RPMI7951 (cell line): Measurements from ENCODE around the gene PHF20. TPM values are rescaled to one million over a fixed set of nuclear protein-coding genes. Genes with fewer than 3 reads are reported as not detected.
"Not testable (repeated sequence)": the region's sequence is repeated elsewhere in the genome, so short reads cannot be mapped to it uniquely, and the experiment has no call there.

ENCODE experiments used
- DNase-seq: peaks from one replicate; pipeline ENCODE4 v3.0.0-alpha.2; 2012; ENCODE audit warnings: low read depth
- total RNA-seq: library from RNA; depleted of rRNA; stranded (reverse); fragments of >200 nt; shearing (Covaris generic); gene quantifications from 2 replicates; pipeline ENCODE4 v1.2.3, GENCODE V29; 2014

The PHF20 gene
- total RNA-seq, 1 experiment from 2014 or later, result 60.0 TPM

DNA sequence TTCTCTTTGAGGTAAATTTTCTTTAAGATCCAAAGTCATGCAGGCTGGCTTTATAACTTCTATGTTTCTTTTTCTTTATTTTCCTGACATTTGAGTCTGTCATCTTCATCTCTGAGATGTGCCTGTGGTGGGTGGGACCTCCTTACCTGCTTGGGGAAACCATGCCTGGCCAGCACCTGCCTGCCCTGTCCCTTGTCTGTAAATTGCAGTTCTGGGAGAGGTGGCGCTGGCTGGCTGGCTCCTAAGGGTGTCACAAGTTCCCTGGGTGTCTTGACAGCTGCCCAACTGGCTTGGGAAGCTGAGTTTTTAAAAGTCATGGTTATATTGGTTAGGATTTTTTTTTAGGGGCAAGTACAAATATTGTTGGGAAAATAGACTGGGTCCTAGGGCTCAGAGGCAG is 146.2 kb downstream of the PHF20 start:
- no peak for DNase-seq

DNA sequence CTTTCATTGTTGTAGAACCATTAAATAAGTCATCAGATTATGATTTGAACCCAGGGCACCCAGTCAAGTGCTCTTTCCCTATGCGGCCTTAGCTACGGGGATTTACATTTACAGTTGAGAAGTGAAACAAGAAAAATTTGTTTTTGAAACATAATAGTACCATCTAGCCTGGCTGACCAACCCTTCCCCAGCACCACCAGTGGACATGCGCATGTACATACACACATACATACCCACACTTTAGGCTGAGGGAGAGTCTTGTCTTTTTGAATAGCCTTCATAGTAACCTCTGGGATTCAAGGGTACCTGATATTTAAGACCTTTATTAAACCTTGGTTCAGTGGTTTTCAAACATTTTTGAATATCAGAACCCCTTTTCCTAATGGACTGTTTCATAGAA is 148.7 kb downstream of the PHF20 start:
- no peak for DNase-seq

DNA sequence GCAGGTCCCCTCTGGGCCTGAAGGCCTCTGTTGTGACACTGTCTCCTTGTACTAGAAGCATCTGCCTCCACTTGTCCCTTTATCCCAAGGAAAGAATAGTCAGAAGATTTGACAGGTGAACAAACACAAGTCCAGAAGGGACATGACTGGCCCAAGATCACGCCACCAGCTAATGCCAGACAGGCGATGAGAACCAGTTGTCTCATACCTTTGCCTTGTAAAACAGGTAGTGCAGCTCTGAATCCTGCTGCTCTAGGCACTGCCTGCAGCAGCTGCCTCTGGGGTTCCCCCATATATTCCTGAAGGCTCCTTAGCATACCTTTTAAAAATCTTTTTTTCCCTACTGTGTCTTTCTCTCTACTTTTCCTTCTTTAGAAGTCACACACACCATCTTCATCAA is 157.5 kb downstream of the PHF20 start:
- no peak for DNase-seq

DNA sequence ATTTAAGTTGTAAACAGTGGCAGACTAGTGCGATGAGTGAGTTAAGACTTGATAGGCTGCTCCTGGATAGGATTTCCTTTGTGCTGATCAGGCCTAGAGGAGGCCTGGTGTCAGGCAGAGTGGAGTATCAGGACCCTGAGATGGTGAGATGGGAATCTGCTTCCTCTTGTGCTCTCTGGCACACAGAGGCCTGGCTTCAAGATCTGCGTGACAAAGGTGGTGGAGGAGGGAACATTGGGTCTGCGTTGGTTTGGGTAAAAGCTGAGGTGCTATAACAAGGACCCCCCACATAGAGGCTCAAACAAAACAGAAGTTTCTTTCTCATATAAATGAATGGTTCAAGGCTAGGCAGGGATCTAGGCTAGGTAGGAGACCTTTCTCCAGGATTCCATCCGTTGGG is 162.2 kb downstream of the PHF20 start:
- DNase-seq, result no peak

DNA sequence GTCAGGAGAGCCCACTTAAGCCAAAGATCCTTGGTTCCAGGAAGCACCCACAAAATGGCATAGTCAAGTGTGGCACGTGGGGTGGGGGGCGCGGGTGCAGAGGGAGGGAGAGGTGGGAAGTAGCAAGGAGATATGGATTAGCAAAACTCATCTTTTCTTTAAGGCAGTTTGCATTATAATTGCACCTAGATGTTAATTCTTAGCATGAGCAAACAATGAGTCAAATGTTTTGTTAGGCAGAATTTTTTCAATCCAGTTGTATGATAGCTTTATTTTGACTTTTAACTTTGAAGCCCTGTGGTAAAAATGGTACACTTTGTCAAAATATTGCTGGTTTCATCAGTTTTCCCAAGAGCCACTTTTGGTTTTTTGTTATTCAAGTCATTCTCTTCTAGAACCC is 167.4 kb downstream of the PHF20 start:
- DNase-seq, result no peak

DNA sequence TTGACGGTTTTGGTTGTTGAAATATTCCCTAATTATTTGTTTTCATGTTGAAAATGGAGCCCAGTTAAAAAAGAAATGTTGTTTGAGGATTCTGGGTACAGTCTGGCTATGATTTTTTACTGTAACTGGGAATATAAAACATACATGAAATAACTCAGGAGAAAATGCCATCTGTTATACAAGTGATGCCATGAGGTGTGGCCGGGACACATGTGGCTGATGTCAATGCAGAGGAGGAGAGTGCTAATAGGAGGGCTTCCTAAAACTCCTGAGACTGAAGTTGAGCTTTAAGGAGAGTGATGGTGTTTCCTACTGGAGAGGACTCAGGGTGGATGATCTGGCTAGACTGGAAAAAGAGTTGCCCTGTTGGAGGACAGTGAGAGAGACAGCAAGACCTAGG is 169.8 kb downstream of the PHF20 start:
- DNase-seq, result no peak

DNA sequence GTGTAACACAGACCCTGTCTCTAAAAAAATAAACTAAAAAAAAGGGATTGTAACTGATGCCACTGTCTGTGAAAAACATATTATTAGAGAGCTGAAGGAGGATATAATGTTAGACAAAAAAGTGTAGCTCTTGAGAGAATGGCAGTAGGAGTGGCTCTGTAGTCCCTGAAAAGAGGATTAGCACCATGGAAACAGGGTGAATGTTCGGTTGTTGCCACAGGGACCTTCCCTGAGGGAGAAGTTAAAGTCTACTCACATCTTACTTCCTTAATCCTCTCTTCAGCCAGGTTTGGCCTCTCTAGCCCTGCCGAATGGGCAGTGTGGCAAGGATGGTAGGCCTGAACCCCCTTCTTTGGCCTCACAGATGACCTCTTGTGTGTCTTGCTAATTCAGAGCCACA is 170.4 kb downstream of the PHF20 start:
- no peak for DNase-seq

DNA sequence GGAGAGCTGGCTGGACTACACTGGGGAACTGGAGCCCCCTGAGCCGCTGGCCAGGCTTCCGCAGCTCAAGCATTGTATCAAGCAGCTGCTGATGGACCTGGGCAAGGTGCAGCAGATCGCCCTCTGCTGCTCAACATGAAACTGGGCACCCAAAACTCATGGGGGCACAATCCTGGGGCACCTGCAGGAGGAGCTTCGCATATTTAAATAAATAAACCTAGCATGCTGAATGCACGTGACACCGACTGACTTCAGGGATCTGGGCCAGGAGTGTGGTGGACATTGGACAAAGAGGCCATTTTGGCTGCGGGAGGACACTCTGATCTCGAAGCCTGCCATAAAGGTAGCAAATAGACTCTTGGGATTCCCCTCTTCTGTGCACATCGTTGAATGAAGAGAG is 175.7 kb downstream of the PHF20 start:
- DNase-seq, result peak; percentile 45

DNA sequence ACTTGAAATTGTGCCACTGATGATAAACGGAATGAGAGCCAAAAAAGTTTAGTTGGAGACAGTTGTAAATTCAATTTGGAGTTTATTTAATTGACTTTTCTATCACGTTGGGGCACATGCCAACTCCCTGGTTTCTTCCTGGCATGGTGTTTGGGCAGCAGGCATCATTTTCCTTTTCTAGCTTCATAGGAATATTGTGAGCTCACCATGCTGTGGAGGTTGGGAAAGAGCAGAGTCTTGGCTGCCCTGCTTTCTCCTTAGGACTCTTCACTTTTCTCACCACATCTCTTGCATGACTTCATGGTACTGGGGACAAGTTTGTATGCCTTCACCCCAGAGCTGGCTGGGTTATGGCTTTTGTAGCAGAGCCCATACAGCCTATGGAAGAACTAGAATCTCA is 176.1 kb downstream of the PHF20 start:
- DNase-seq, result no peak

DNA sequence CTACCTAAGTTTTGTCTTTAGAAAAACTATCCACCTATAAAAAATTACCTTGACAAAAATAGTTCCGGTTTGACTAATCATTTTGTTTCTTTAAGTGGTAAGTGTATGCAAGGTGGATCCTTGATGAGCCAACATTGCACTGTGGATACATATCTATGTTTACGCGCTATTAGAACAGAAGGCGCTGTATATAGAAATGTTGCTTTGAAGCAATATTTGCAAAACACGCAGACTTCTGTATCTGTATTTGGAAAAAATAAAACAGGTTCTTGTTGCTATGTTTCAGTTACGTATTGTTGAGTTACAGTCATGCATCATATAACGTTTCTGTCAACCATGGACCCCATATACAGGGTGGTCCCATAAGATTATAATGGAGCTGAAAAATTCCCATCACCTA is 178.3 kb downstream of the PHF20 start:
- no peak for DNase-seq

DNA sequence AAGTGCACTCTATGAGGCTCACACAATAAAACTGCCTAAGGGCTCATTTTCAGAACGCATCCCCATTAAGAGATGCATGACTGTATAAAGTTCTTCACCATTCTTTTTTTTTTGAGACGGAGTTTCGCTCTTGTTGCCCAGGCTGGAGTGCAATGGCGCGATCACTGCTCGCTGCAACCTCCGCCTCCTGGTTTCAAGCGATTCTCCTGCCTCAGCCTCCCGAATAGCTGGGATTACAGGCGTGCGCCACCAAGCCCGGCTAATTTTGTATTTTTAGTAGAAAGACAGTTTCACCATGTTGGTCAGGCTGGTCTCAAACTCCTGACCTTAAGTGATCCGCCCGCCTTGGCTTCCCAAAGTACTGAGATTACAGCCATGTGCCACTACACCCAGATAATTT is 180.3 kb downstream of the PHF20 start:
- not testable (repeated sequence) for DNase-seq

DNA sequence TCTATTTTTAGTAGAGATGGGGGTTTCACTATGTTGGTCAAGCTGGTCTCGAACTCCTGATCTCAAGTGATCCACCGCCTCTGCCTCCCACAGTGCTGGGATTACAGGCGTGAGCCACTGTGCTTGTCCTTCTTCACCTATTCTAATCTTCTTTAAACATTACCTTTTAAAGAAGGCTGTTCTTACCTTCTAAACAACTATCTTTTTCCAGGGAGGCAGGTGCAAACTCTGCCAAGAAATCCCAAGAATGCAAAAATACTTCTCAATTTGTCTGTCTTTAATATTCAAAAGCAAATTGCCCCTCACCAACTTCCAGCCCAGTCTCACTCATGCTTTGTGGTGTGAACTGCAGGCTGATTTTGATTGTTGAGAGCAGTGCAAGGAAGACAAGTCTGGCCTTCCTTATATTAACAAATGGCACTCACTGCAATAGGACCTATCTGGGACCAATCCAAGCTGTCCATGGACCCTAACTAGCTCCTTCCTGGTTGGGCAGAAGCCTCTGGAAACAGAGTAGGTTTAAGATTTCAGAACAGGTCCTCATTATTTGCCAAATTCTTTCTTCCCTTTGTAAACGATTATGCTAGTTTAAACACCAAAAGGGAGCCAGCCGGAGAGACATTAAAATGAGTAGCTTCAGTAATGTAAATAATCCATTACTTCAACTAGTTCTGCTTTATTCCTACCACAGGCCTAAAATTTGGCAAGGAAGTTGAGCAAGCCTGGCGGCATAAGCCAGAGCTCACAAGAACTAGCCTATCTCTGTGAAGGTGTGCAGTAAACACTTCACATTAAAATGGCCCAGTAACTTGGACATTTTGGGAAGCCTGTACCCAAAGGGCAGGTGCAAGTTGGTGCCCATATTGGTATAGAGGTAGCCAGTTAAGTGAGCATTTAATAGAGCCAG is 180.9 kb downstream of the PHF20 start:
- DNase-seq, result peak; percentile 26

DNA sequence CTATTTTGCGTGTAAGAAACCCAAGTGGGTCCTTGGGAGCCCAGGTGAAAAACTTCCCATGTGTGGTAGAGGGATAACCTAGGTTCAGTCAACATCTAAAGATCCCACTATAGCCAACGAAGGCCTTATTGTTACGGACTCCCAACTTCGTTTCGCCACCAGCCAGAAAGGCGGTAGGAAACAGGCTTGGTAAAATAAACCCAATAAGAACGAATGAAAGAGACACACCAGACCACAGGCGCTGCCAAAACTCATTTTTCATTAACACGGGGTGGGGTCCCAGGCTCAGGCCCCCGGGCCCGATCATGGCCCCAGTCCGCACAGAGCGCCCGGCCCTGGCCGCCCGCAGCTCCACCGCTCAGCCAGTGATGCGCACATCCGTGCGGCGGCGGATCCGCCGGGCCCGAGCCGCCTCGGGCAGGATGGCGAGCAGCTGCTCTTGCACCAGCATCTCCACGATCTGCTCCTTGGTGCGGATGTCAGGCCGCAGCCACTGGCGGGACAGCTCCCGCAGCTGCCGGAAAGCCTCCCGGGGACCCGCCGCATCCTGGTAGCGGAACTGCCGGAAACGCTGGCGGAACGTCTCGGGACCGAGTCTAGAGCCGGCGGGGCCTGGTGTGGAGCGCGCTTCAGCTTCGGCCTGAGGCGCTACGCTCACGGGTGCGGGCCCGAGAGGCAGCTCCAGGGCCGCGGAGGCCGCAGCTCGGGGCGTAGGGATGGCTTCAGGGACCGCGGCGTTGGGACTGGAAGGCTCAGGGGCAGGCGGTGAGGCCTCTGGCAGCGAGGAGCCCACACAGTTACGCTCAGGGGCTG is 181.8 kb downstream of the PHF20 start:
- DNase-seq, result peak; percentile 65

DNA sequence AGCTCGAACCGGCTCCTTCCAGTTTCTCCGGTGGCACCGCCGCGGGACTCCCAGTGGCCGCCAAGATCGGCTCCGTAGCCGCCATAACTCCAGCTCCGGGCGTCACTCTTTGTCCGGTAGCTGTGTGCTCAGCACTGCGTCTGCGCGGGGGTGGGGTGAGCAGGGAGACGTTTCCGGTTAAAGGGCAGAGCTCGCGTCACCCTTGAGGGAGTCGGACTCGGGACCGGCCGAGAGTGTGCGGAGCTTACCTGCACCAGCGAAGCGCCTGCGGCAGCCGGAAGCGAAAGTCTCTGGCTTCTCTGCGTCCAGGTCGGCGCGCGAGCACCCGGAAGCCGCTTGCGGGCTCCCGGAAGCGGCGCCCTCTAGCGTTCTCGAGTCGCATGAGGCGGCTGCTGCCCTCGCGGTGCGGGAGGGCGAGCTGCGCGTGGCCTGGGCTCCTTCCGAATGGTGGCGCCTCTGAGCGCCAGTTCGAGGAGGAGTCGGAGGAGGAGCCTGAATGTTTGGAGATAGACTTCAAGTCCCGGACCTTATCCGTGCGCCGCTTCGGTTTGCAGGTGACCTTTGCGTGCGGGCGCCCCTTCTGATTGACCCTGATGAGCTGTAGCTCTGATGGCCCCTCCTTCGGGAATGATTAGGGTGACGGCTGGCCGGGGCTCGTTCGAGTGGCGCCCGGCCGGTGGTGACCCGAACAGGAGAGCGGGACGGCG is 182.5 kb downstream of the PHF20 start, which contains the start of gene SCAND1:
Gene SCAND1, minus strand, starts transcription at position 303 of the 707 bp plus-strand sequence. Its CDS starts 218 bp downstream, at position 85.
- peak; percentile 97 for DNase-seq

DNA sequence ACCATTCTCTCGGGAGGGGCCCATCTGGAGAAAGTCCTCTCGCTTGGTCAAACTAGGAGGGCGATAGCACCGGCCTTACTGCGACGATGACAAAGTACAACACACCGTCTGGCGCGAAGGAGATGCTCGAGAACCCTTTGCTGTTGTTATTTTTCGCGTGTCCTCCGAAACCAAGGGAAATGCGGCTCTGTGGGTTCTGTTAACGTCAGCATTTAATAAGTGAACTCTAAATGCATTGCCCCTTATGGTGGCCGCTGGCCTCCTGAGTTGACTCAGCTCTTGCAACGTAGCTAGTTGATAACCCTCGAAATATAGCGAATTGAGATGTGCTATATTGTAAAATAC is 183.1 kb downstream of the PHF20 start:
- DNase-seq, result peak; percentile 59

DNA sequence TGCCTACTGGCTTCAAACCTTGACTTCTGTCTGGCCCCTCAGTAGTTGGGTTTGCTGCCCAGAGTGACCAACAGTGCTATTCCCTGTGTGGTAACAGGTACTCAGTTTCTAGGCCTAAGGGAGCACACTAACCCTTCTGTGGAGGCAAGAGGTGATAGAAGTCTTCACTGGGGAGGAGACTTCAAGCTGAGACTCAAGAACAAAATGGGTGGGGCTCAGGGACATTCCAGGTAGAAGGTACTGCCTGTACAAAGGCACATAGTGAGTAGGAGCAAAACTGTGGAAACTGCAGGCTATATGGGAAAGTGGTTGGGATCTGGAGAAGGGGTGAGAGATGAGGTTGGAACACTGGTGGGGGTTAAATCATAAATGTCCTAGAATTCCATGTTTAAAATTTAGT is 184.8 kb downstream of the PHF20 start:
- no peak for DNase-seq

DNA sequence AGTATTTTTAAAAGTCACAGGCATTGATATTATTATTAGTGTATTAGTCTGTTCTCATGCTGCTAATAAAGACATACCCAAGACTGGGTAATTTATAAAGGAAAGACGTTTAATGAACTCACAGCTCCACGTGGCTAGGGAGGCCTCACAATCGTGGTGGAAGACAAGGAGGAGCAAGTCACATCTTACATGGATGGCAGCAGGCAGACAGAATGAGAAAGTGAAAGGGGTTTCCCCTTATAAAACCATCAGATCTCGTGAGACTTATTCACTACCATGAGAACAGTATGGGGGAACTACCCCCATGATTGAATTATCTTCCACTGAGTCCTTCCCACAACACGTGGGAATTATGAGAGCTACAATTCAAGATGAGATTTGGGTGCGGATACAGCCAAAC is 187.5 kb downstream of the PHF20 start:
- DNase-seq, result not testable (repeated sequence)

DNA sequence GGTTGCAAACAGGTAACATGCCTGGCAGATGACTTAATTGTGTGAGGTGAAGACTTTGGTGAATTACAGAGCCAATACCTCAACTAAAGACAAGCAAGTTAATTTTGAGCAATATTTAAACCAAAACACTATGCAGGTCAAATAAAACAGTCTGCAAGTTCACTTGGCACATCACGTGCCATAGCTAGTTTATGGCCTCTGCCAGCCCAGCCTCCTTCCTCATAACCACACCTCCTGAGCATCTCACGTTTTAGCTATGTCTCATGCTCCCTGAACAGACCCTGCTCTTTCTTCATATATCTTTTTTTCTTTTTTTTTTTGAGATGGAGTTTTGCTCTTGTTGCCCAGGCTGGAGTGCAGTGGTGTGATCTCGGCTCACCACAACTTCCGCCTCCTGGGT is 192.1 kb downstream of the PHF20 start:
- DNase-seq, result no peak

DNA sequence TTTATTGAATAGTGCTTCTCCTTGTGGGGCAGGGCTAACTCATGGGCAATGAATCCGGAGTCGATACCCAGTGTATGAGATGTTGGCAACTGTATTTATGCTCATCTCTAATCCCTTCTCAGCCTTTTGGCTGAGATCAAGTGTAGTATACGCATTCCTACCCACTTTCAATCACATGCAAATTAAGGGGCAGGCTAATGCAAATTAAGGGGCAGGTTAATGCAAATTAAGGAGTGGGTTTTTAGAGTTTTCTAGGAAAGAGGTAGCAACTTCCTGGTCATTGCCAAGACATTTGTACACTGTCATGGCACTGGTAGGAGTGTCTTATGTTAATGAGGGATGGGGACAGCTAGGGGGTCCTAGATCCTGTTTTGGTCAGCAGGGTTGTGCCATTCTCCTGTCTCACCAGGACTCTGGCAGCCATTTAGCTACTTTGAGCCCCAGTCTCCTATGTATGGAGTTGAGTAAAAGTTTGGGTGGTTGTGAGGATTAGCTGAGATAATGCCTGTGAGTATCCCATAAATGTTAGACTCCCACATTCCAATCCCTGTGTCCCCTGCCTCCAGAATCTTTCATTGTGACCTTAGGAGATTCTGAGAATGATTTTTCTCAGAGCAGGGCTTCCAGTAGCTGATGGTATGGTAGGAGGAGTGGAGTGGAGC is 196.3 kb downstream of the PHF20 start, which contains the start of gene CNBD2:
Gene CNBD2, plus strand, starts transcription at position 612 of the 662 bp plus-strand sequence. CDS start 173 bp downstream, outside the sequence.
- no peak for DNase-seq

DNA sequence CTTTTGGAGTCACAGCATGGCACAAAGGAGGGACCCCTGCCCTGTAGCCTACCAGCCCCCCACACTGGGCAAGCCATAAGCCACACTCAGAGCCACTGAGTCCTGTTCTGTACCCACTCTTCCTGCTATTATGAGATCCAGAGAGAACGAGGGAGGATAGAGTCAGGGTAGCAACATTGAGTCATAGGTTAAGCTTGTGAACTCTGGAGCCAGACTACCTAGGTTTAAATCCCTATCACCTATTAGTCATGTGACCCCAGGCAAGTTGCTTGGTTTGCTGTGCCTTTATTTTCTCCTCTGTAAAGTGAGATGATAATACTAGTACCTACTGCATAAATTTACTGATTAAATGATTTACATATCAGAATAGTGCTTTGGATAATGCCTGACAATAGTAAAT is 197.1 kb downstream of the PHF20 start:
- DNase-seq, result no peak

DNA sequence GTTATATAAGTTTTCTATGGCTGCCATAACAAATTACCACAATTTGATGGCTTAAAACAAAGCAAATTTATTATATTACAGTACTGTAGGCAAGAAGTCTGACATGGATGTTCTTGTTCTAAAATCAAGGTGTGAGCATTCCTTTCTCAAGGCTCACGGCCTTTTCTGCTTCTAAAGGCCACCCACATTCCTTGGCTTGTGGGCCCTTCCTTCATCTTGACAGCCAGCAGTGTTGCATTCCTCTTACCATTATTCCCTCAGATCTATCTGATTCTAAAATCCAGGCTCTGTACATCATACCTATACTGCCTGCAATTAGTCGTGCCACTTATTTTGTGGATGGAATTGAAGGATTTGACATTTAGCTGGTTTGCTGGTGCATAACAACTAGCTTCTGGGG is 200.2 kb downstream of the PHF20 start:
- no peak for DNase-seq

DNA sequence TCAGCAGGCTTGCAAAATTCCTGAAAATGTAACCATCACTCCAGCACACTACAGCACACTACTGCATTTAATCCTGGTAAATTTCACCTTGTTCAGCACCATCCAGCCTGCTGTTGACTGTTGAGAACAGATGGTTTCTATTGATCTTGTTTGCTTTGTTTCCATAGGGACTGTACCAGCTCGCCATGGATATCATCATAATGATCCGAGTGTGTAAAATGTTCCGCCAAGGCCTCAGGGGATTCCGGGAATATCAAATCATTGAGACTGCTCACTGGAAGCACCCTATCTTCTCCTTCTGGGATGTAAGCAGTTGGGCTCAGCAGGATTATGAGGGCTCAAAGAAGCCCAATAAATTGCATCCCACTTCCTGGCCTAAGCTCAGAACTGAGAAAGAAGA is 200.6 kb downstream of the PHF20 start:
- peak; percentile 45 for DNase-seq
